Endodermal cell (in vitro differentiated cells): ENCODE results near the gene TMPRSS11A. TPM values are rescaled to one million over a fixed set of nuclear protein-coding genes. Genes with fewer than 3 reads are reported as not detected.

Experiments used
- DNase-seq: peaks from one replicate; pipeline ENCODE4 v3.0.0-alpha.2; 2017
- H3K27ac ChIP-seq: 2 replicates; pipeline ENCODE4 v1.5.1; 2013; ENCODE audit warnings: mild to moderate bottlenecking, low read depth, low read length, moderate library complexity
- H3K27me3 ChIP-seq: 2 replicates; pipeline ENCODE4 v1.6.1; 2013; ENCODE audit warnings: mild to moderate bottlenecking, low read length, moderate library complexity; ENCODE audit not compliant: insufficient read depth, control insufficient read depth, poor library complexity, severe bottlenecking
- H3K36me3 ChIP-seq: 2 replicates; pipeline ENCODE4 v1.7.0; 2013; ENCODE audit warnings: mild to moderate bottlenecking, low read length, moderate library complexity; ENCODE audit not compliant: control insufficient read depth, insufficient read depth
- H3K4me1 ChIP-seq: one replicate; pipeline ENCODE4 v1.7.0; 2013; ENCODE audit warnings: low read length; ENCODE audit not compliant: control insufficient read depth, insufficient read depth
- H3K4me3 ChIP-seq: 2 replicates; pipeline ENCODE4 v1.5.1; 2013; ENCODE audit warnings: mild to moderate bottlenecking, low read length, moderate library complexity
- H3K9ac ChIP-seq: 2 replicates; pipeline ENCODE4 v1.6.1; 2013; ENCODE audit warnings: mild to moderate bottlenecking, low read length, moderate library complexity; ENCODE audit not compliant: poor library complexity, severe bottlenecking; ENCODE audit errors: extremely low read depth
- H3K9me3 ChIP-seq: 2 replicates; pipeline ENCODE4 v1.6.1; 2013; ENCODE audit warnings: mild to moderate bottlenecking, low read length, moderate library complexity; ENCODE audit not compliant: control insufficient read depth
- H3K27ac Mint-ChIP-seq: 2 replicates; pipeline ENCODE4 v1.8.0; 2020; ENCODE audit warnings: mixed read lengths
- H3K27me3 Mint-ChIP-seq: 2 replicates; pipeline ENCODE4 v1.8.0; 2021; ENCODE audit warnings: mild to moderate bottlenecking, mixed read lengths; ENCODE audit not compliant: insufficient read depth
- H3K36me3 Mint-ChIP-seq: 2 replicates; pipeline ENCODE4 v1.8.0; 2020; ENCODE audit warnings: low read depth, mixed read lengths
- H3K4me1 Mint-ChIP-seq: 2 replicates; pipeline ENCODE4 v1.8.0; 2020; ENCODE audit warnings: mixed read lengths
- H3K4me3 Mint-ChIP-seq: 2 replicates; pipeline ENCODE4 v1.8.0; 2020; ENCODE audit warnings: mild to moderate bottlenecking, moderate library complexity, mixed read lengths
- H3K9me3 Mint-ChIP-seq: 2 replicates; pipeline ENCODE4 v1.8.0; 2020; ENCODE audit warnings: mild to moderate bottlenecking, mixed read lengths
- WGBS, 2 experiments: methylation state at CpG; one replicate each; pipeline versions ENCODE4 v1.1.5 to v1.1.7; 2013; ENCODE audit warnings: missing lambda C conversion rate in 2 of 2, mixed read lengths in 1 of 2; ENCODE audit not compliant: insufficient coverage in 1 of 2, insufficient read length in 1 of 2; 5-methylcytosine and 5-hydroxymethylcytosine counted together
- total RNA-seq, 2 donors: library from RNA; stranded (reverse); fragmentation: NEBNext Ultra II Directional in 1 of 2; extraction: Animal tissue kit (Norgen Biotek cat#: 25700) in 1 of 2; gene quantifications; 2 replicates in 1 of 2; 3 replicates in 1 of 2; pipeline ENCODE4 v1.2.1, GENCODE V29; 2021
- TF ChIP-seq, protein P1 (sequence below): fragments of 200-600 bp; sonication (generic); conservative IDR thresholded peaks from 2 replicates; pipeline ENCODE4 v1.5.0; 2021; ENCODE audit warnings: antibody characterized with exemption, mild to moderate bottlenecking

The TMPRSS11A gene
- total RNA-seq, 2 donors from 2014 or later: not detected

GRCh38 chr4:67891645-67892044 lies 71.6 kb downstream of the TMPRSS11A start:
- H3K9ac ChIP-seq: no peak overlapping the region
- no peaks in the 10 kb centered on the region for H3K36me3 ChIP-seq
- Mint-ChIP-seq H3K9me3 (peaks cover 6% of the 10 kb centered on the region), H3K4me1 (peaks cover 13% of the 10 kb centered on the region), H3K36me3 (no peaks in the 10 kb centered on the region), H3K4me3 (no peak overlapping the region), H3K27me3 (no peaks in the 10 kb centered on the region), H3K27ac (no peak overlapping the region)
- TF ChIP-seq, protein P1, sequence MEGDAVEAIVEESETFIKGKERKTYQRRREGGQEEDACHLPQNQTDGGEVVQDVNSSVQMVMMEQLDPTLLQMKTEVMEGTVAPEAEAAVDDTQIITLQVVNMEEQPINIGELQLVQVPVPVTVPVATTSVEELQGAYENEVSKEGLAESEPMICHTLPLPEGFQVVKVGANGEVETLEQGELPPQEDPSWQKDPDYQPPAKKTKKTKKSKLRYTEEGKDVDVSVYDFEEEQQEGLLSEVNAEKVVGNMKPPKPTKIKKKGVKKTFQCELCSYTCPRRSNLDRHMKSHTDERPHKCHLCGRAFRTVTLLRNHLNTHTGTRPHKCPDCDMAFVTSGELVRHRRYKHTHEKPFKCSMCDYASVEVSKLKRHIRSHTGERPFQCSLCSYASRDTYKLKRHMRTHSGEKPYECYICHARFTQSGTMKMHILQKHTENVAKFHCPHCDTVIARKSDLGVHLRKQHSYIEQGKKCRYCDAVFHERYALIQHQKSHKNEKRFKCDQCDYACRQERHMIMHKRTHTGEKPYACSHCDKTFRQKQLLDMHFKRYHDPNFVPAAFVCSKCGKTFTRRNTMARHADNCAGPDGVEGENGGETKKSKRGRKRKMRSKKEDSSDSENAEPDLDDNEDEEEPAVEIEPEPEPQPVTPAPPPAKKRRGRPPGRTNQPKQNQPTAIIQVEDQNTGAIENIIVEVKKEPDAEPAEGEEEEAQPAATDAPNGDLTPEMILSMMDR: no peak
- no peak for DNase-seq
- H3K27me3 ChIP-seq: no peaks in the 10 kb centered on the region
- no peak overlapping the region for H3K27ac ChIP-seq
- H3K9me3 ChIP-seq: no peaks in the 10 kb centered on the region
- H3K4me3 ChIP-seq: no peak overlapping the region
- peaks cover 8% of the 10 kb centered on the region for H3K4me1 ChIP-seq

- H3K27ac ChIP-seq: no peak overlapping the region
- 97% methylated on average over 4 of the region's 4 CpGs; no CpG with 5 or more reads in 1 of the 2 experiments for WGBS, 2 experiments
Measured at GRCh38 chr4:67886281-67886680, 77.0 kb downstream of the TMPRSS11A start.

DNA sequence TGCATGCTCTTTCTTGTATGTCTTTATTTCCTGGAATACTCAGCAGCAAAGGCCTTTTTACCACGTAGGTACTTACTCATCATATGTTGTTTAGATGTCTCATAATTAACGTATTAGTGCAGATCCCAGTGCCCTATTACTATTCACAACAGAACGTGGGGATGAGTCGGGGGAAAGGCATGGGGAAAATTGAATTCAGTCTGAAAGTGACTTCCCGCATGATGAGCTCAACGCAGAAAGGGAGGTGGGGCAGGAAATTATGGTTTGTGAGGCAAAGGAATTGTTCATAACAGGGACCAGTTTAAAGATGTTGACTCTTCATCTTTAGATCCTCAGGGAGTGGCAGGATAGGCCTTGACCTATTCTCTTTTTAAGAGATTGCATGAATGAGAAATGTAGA lies 77.5 kb downstream of the TMPRSS11A start:
- Histone ChIP-seq H3K27me3 (no peaks in the 10 kb centered on the region), H3K36me3 (no peaks in the 10 kb centered on the region), H3K4me1 (peaks cover 3% of the 10 kb centered on the region), H3K9me3 (no peaks in the 10 kb centered on the region), H3K9ac (no peak overlapping the region), H3K27ac (no peak overlapping the region), H3K4me3 (no peak overlapping the region)
- 66 to 67% methylated on average over 6 of the region's 6 CpGs for WGBS, 2 experiments
- Mint-ChIP-seq H3K27me3 (no peaks in the 10 kb centered on the region), H3K4me3 (no peak overlapping the region), H3K4me1 (peaks cover 10% of the 10 kb centered on the region), H3K27ac (no peak overlapping the region), H3K9me3 (no peaks in the 10 kb centered on the region), H3K36me3 (no peaks in the 10 kb centered on the region)
- TF ChIP-seq, protein P1: no peak
- DNase-seq: no peak

More at GRCh38 chr4:67886281-67886680, 77.0 kb downstream of the TMPRSS11A start:
- Mint-ChIP-seq H3K27ac (no peak overlapping the region), H3K36me3 (no peaks in the 10 kb centered on the region), H3K9me3 (no peaks in the 10 kb centered on the region), H3K27me3 (no peaks in the 10 kb centered on the region), H3K4me3 (no peak overlapping the region), H3K4me1 (peaks cover 10% of the 10 kb centered on the region)
- Histone ChIP-seq H3K36me3 (no peaks in the 10 kb centered on the region), H3K27me3 (no peaks in the 10 kb centered on the region), H3K4me3 (no peak overlapping the region), H3K9ac (no peak overlapping the region), H3K9me3 (no peaks in the 10 kb centered on the region), H3K4me1 (peaks cover 3% of the 10 kb centered on the region)
- TF ChIP-seq, protein P1: no peak
- DNase-seq: no peak
